H1 (cell line): ENCODE measurements around the gene CCDC91. TPM values are rescaled to one million over a fixed set of nuclear protein-coding genes. Genes with fewer than 3 reads are reported as not detected.

Experiments
- ATF3 ChIP-seq: IDR thresholded peaks from 2 replicates; pipeline ENCODE4 v1.6.1; 2011; ENCODE audit warnings: low read depth, mild to moderate bottlenecking, low read length; ENCODE audit not compliant: insufficient read depth
- CHD7 ChIP-seq: fragments of 300-600 bp; sonication (generic); IDR thresholded peaks from 2 replicates; pipeline ENCODE4 v1.7.1; 2012; ENCODE audit warnings: low read length, moderate library complexity, mild to moderate bottlenecking, inconsistent platforms; ENCODE audit not compliant: insufficient replicate concordance
- GTF2F1 ChIP-seq: IDR thresholded peaks from 2 replicates; pipeline ENCODE4 v1.6.1; 2012; ENCODE audit warnings: low read depth, low read length, improper control_type of control experiment, borderline replicate concordance
- SUZ12 ChIP-seq: fragments of 200-600 bp; sonication (generic); IDR thresholded peaks from 2 replicates; pipeline ENCODE4 v1.6.1; 2012; ENCODE audit warnings: mild to moderate bottlenecking, inconsistent platforms, low read length, moderate library complexity, mixed read lengths
- polyA plus RNA-seq, 7 experiments: library from polyadenylated mRNA; depleted of rRNA in 3 of 7; stranded (reverse) in 5 of 7; unstranded in 2 of 7; fragments of >200 nt in 5 of 7; fragments of 200-250 nt in 2 of 7; gene quantifications; 1 replicate in 5 of 7; 2 replicates in 1 of 7; 4 replicates in 1 of 7; pipeline versions ENCODE4 v1.2.1 to v1.2.3, GENCODE V29; 2011 to 2013; ENCODE audit warnings: missing spikeins in 2 of 7, mixed read lengths in 2 of 7
- total RNA-seq: library from RNA; stranded (reverse); fragmentation: NEBNext Ultra II Directional; extraction: Animal tissue kit (Norgen Biotek cat#: 25700); gene quantifications from 2 replicates; pipeline ENCODE4 v1.2.1, GENCODE V29; 2021

CCDC91 gene
- total and polyA plus RNA-seq, 2 of the 8 experiments (the other 6 are each of a cell fraction or from before 2014, with no cell fraction given): 8.6 to 23.1 TPM

GRCh38 chr12:28173440-28173839 lies 16.8 kb upstream of the CCDC91 start (continued):
- TF ChIP-seq CHD7 (no peak), ATF3 (no peak), SUZ12 (no peak), GTF2F1 (no peak)
